Measurements from ENCODE around the gene RPL5.
"Not testable (repeated sequence)": the region's sequence is repeated elsewhere in the genome, so short reads cannot be mapped to it uniquely, and the experiment has no call there.

The RPL5 gene

DNA sequence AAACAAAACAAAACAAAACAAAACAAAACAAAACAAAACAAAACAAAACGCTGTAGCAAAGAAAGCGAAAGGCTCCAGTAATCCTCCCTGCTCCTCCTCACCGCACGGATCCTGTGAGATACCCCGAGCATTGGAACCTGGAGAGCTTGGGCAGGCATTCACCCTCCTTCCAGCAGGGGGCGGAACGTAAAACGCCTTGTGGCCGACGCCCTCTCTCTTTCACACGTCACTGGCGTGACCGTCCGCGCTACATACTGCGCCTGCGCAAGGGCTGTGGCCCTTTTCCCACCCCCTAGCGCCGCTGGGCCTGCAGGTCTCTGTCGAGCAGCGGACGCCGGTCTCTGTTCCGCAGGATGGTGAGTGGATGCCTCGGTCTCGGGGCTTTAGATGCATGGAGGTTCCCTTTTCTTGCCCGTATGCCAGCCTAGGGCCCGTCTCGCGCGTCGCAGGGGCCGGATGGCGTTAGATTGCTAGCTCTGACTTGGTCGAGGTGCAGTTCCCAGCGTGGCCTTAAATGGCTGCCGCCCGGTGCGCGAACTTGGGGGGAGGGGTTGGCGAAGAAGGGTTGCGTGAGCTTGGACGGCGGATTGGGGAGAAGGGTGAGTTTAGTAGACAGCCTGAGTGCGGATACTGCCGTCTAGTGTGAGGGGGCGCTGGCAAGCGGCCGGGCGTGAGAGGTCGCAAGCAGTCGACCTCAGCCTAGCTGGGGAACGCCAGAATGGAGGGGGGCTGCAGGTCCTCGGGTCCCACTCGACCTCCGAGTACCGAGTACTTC, at the start of gene RPL5:
RPL5 (plus strand) TSS at position 279 of the 775 bp plus-strand sequence; CDS start at position 354, 75 bp downstream.
- DNase-seq, result peak; percentile 96 to 98

DNA sequence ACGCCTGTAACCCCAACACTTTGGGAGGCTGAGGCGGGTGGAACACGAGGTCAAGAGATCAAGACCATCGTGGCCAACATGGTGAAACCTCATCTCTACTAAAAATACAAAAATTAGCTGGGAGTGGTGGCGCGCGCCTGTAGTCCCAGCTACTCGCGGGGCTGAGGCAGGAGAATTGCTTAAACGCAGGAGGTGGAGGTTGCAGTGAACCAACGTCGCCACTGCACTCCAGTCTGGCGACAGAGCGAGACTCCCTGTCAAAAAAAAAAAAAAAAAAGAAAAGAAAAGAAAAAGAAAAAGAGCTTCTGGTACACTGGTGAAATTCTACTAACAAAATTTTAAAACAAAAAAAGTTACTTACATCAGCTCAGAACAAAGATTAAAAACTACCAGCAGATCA, 48.3 kb upstream of the RPL5 start:
- DNase-seq, result not testable (repeated sequence)

- no peak for DNase-seq
Measured at GRCh38 chr1:92784021-92784638, 47.7 kb upstream of the RPL5 start.

DNA sequence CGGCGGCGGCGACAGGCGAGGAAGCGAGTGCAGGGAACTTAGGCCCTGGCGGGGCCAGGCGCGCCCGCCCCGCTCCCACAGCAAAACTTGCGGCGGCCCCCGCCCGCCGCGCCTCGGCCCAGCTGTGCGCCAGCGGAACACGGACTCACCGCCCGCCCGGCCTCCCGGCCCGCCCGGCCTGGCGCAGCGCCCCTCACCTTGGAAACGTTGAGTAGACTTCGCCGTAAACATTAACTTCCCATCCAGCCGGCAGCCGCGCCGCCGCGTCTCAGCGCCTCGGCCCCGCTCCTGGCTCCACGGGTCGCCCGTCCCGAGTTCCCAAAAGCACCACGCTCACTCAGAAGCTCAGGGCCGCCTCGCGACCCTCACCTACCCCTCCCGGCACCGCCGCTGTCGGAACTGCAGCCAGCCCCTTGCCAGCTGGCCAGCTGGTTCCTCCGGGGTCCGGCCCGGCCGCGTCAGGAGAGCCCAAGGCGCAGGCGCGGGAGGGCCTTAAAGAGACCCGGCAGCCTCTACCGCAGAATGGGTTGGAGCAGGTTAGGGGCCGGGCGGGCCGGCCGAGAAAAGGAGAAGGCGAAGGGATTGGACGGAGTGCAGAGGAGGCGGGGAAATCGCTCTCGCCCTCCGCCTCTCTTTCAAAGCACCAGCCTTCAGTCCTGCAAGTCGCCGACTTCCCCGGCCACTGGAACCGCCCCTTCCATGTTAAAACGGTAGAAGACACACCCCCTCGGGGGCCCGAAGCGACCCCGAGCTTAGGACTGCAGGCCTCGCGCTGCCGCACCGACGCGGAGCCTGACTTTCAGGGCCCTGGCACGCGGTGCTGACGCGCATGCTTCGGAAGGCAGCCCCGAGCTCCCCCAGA, 47.0 kb upstream of the RPL5 start, which contains the start of gene EVI5:
EVI5 (minus strand) TSS at position 470 of the 862 bp plus-strand sequence. CDS start 48,562 bp downstream, outside the sequence.
- DNase-seq, result peak; percentile 87 to 91

DNA sequence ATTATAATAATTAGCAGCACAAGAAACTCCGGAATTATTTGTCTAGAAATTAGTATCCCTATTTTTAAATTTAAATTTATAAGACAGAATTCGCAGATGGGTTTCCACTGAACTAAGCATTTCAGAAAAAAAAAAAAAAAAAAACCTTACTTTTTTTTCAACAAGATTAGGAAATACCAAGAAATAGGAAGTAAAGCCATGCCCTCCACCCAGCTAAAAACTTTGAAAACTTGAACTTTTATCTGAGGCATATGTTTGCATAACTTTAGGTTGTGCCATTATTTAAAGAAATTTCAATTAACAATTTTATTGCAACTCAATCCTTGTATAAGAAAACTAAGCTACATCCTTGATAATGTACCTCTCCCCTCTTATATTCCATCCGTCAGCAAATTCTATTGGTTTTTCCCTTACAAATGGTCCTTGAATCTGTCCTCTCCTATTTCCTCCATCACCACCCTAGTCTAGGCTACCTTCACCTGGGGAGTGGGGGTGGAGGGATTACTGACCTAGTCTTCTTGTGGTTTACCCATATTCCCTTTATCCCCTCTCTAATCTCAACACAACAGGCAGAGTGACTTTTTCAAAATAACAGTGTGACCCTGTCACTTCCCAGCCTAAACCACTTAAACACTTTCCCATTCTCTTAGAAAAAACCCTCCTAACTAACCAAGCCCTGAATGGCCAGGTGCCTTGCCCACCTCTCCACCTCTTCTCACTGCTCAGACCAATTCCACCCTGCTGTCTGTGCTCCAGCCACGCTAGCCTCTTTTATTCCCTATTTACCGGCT, 45.5 kb upstream of the RPL5 start:
- DNase-seq, result no peak

DNA sequence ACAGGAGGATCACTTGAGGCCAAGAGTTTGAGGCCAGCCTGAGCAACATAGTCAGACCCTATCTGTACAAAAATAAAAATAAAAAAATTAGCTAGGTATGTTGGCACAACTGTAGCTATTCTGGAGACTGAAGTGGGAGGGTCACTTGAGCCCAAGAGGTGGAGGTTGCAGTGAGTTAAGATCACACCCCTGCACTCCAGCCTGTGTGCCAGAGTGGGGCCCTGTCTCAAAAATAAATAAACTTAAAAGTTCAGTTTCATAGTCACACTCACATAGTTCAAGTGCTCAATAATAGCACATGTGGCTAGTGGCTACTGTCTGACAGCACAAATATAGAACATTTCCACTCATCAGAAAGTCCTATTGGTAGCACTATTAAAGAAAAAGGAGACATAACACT, 41.8 kb upstream of the RPL5 start:
- DNase-seq, result no peak

- DNase-seq, result no peak
Measured at GRCh38 chr1:92790867-92791266, 41.0 kb upstream of the RPL5 start.

- peak; percentile 62 for DNase-seq
Measured at GRCh38 chr1:92791487-92792066, 40.3 kb upstream of the RPL5 start.

GRCh38 chr1:92792340-92792782, 39.5 kb upstream of the RPL5 start:
- DNase-seq, result peak; percentile 10 to 24

- DNase-seq, result no peak
Measured at GRCh38 chr1:92795166-92795565, 36.7 kb upstream of the RPL5 start.

DNA sequence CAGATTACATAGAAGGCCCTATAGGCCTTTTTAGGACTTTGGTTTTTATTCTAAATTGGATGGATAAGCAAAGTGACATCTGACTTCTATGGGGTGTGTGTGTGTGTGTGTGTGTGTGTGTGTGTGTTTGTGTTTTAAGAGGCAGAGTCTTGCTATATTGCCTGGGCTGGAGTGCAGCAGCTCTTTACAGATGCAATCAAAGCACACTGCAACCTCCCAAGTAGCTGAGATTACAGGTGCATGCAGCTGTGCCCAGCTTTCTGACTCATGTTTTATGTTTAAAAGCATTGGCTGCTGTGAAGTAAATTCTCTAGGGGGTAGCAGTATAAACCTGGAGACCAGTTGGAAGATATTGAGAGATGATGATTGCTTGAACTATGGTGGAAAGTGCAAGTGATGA, 34.5 kb upstream of the RPL5 start:
- DNase-seq, result no peak

- no peak for DNase-seq
Measured at GRCh38 chr1:92797961-92798360, 33.9 kb upstream of the RPL5 start.

DNA sequence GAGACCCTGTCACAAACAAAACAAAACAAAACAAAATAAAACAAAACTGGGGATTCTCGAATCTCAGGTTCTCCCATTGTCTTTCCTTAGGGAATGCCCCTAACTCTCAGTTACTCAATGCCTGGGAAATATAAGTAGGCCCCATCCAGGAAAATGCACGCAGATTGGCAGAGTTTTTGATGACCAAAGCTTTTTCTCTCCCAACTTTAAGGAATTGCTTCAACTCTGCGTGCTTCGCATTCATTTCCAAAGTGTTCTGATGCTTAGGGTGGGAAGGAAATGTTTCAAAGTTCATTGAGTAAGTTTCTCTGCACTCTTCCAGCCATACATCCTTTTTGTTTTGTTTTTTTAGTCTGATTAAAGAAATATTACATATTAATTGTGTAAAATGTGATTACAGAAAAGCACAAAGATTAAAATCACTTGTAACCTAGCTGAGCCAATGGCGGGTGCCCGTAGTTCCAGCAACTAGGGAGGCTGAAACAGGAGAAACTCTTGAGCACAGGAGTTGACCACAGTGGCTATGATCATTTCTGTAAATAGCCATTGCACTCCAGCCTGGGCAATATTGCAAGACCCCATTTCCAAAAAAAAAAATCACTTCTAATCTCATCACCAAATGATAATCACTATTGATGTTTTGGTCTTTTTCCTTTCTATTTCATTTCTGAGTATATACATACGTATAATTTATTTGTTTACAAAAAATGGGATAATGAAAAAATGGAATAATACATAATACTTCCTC, 28.5 kb upstream of the RPL5 start:
- DNase-seq, result no peak

DNA sequence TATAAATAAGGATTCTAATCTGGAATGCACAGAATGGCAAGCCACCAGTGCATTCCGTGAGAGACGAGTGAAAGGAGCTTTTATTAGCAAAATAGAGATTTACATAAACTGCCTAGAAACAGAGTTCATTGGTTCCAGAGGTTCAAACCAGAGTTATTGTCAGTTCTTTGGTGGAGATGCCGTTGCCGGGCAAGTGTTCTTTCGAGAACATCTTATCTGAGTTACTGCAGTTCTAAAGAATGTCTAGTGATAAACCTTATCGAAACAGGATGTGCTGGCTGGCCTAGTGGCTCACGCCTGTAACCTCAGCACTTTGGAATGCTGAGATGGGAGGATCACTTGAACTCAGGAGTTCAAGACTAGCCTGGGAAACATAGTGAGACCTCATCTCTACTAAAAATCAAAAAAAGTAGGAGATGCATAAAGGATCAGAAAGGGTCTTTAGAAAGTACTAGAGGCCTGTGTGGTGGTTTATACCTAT, 27.1 kb upstream of the RPL5 start:
- DNase-seq, result no peak

DNA sequence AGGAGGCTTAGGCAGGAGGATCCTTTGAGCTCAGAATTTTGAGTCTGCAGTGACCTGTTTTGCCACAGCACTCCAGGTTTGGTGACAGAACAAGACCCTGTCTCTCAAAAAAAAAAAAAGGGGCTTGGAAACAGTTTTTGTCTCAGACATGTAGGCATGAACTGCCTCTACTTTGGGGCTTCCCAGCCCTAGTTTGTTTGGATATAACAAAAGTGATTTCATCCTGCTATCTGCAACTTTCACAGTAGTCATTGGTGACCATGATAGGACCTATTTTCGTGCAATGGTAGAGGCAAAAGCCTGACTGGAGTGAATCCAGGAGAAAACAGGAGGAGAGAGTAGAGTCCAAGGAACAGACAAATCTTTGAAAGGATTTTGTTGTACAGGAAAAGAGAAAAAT, 26.6 kb upstream of the RPL5 start:
- DNase-seq, result no peak

GRCh38 chr1:92808381-92808780, 23.5 kb upstream of the RPL5 start:
- no peak for DNase-seq

- DNase-seq, result no peak
Measured at GRCh38 chr1:92816732-92817131, 15.1 kb upstream of the RPL5 start.

- no peak for DNase-seq
Measured at GRCh38 chr1:92817137-92817697, 14.6 kb upstream of the RPL5 start.

GRCh38 chr1:92817986-92818764, 13.7 kb upstream of the RPL5 start:
- DNase-seq, result no peak

DNA sequence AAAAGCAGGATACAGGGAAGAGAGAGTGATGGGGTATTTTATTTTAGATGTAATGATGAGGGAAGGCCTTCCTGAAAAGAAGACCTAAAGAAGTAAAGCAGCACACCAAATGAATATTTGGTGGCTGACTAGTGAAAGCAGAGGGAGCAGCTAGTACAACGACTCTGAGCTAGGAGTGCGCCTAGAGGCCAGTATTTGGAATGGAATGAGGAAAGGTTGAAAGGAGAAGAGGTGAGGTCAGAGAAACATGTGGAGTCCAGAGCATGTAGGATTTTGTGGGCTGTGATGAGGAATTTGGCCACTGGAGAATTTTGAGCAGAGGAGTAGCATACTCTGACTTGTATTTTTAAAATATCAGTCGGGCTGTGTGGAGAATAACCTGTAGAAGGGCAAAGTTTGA, 11.8 kb upstream of the RPL5 start:
- DNase-seq, result no peak

Data from NCI-H1930 (cell line).